Gastroesophageal sphincter (tissue), 4 donors: ENCODE results near the gene A3GALT2. TPM values are rescaled to one million over a fixed set of nuclear protein-coding genes. Genes with fewer than 3 reads are reported as not detected.
A peak's percentile ranks its signal among the peaks of the same experiment; 100 is the strongest.

Experiments used
- ATAC-seq: fragments of 150-250 bp; one replicate; pipeline ENCODE4 v1.9.1; 2016; ENCODE audit warnings: mild to moderate bottlenecking, moderate library complexity
- H3K27ac ChIP-seq, 4 donors: fragments of 200-600 bp; sonication (generic) in 3 of 4; 1 replicate in 3 of 4; 2 replicates in 1 of 4; pipeline ENCODE4 v1.5.1; 2016 to 2019
- H3K27me3 ChIP-seq: fragments of 200-600 bp; sonication (generic); one replicate; pipeline ENCODE4 v1.5.1; 2019
- H3K36me3 ChIP-seq, 2 donors: fragments of 200-600 bp; sonication (generic); one replicate each; pipeline ENCODE4 v1.5.1; 2019; ENCODE audit warnings: control low read depth in 1 of 2
- H3K4me1 ChIP-seq, 3 donors: fragments of 200-600 bp; sonication (generic); 1 replicate in 2 of 3; 2 replicates in 1 of 3; pipeline ENCODE4 v1.5.1; 2016 to 2019; ENCODE audit warnings: control low read depth in 2 of 3
- H3K4me3 ChIP-seq, 2 donors: fragments of 200-600 bp; sonication (generic); one replicate each; pipeline ENCODE4 v1.5.1; 2019; ENCODE audit warnings: mild to moderate bottlenecking in 1 of 2, moderate library complexity in 1 of 2
- H3K9me3 ChIP-seq, 3 donors: fragments of 200-600 bp; sonication (generic); one replicate each; pipeline ENCODE4 v1.5.1; 2017 to 2019; ENCODE audit warnings: control low read depth in 2 of 3
- EP300 ChIP-seq: sonication (generic); formaldehyde crosslinking; IDR thresholded peaks from one replicate; pipeline ENCODE4 v1.6.1; 2017; ENCODE audit warnings: antibody characterized with exemption, mild to moderate bottlenecking
- POLR2A ChIP-seq, 2 donors: fragments of 450-650 bp; IDR thresholded peaks; one replicate each; pipeline ENCODE4 v1.6.1; 2017; ENCODE audit warnings: antibody characterized with exemption in 2 of 2, mild to moderate bottlenecking in 2 of 2, moderate library complexity in 1 of 2
- POLR2AphosphoS5 ChIP-seq: sonication (generic); formaldehyde crosslinking; IDR thresholded peaks from one replicate; pipeline ENCODE4 v1.6.1; 2017; ENCODE audit warnings: antibody characterized with exemption
- WGBS, 2 donors: methylation state at CpG; one replicate each; pipeline ENCODE4 v1.1.5; 2018; ENCODE audit warnings: low coverage in 1 of 2; 5-methylcytosine and 5-hydroxymethylcytosine counted together
- total RNA-seq, 4 donors: library from RNA; depleted of rRNA; stranded (reverse); fragments of >200 nt; gene quantifications; one replicate each; pipeline ENCODE4 v1.1.0, GENCODE V29; 2016
- TF ChIP-seq, protein P1 (sequence below), 4 experiments: fragments of 200-600 bp in 2 of 4; fragments of 450-650 bp in 2 of 4; sonication (generic) in 1 of 4; IDR thresholded peaks; one replicate each; pipeline ENCODE4 v1.5.1; 2017 to 2019; ENCODE audit warnings: antibody characterized with exemption in 4 of 4, mild to moderate bottlenecking in 2 of 4, moderate library complexity in 2 of 4

A3GALT2 gene
- total RNA-seq, 4 donors from 2014 or later = 0.67 TPM; not detected in 3

DNA sequence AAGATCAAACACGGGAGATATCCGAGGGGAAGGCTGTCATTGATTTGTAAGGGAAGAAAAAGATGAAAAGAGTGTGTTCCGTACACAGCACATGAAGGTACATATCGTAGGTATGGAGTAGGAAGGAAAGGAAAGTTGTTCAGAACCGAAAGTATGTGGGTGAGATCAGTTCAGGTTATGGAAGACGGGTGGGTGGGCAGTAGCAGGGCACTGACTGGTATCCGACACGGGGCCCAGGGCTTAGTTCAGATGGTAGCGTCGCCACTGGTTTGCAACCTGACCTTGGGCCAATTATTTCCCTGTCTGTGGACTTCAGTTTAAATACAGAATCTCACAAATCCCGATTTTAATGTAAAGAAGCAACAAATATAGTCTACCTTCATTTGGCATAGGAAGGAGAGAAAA is 27.8 kb upstream of the A3GALT2 start:
- Histone ChIP-seq H3K27me3 (no peaks in the 10 kb centered on the region), H3K4me1 (peaks cover 18 to 59% (median 27%) of the 10 kb centered on the region in 3 donors), H3K36me3 (peaks cover 0 to 9% of the 10 kb centered on the region in 2 donors), H3K27ac (peak overlapping the region; percentile 89 to 100 (median 99)), H3K9me3 (no peaks in the 10 kb centered on the region), H3K4me3 (peak overlapping the region; percentile 75 to 96)
- no peak for ATAC-seq
- 1% methylated on average over 8 to 11 of the region's 11 CpGs for WGBS, 2 donors
- TF ChIP-seq POLR2A (IDR thresholded peaks at IDR 0.05) (no peak), POLR2AphosphoS5 (no peak), EP300 (no peak)
- TF ChIP-seq, protein P1, sequence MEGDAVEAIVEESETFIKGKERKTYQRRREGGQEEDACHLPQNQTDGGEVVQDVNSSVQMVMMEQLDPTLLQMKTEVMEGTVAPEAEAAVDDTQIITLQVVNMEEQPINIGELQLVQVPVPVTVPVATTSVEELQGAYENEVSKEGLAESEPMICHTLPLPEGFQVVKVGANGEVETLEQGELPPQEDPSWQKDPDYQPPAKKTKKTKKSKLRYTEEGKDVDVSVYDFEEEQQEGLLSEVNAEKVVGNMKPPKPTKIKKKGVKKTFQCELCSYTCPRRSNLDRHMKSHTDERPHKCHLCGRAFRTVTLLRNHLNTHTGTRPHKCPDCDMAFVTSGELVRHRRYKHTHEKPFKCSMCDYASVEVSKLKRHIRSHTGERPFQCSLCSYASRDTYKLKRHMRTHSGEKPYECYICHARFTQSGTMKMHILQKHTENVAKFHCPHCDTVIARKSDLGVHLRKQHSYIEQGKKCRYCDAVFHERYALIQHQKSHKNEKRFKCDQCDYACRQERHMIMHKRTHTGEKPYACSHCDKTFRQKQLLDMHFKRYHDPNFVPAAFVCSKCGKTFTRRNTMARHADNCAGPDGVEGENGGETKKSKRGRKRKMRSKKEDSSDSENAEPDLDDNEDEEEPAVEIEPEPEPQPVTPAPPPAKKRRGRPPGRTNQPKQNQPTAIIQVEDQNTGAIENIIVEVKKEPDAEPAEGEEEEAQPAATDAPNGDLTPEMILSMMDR (IDR thresholded peaks at IDR 0.05) = no peak

DNA sequence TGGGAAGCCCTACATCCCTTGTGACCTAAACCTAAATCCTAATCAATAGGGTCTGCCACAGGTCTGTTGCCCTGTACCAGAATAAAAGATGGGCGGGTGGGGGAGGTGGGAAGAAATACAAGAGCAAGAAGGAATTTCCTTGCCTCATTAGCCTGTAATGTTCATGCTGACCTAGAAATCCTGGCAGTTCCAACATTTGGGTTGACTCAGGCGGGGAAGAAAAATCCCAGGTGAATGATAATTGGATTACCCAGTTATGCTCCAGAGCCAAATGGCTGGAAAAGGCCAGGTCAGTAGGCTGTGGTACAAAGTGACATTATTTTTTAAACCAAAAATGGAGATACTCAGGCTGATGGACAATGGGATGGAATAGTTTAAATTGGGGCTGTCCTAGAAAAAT is 27.3 kb upstream of the A3GALT2 start:
- H3K27ac ChIP-seq = peak overlapping the region; percentile 89 to 100 (median 99)
- ATAC-seq = no peak
- H3K36me3 ChIP-seq = peaks cover 0 to 5% of the 10 kb centered on the region in 2 donors
- peak overlapping the region; percentile 75 to 96 for H3K4me3 ChIP-seq
- peaks cover 21 to 64% (median 31%) of the 10 kb centered on the region in 3 donors for H3K4me1 ChIP-seq
- WGBS, 2 donors = 0 to 10% methylated on average over 1 to 2 of the region's 2 CpGs
- H3K9me3 ChIP-seq = no peaks in the 10 kb centered on the region
- TF ChIP-seq POLR2AphosphoS5 (peak; percentile 64), POLR2A (IDR thresholded peaks at IDR 0.05) (no peak)
- H3K27me3 ChIP-seq = no peaks in the 10 kb centered on the region

DNA sequence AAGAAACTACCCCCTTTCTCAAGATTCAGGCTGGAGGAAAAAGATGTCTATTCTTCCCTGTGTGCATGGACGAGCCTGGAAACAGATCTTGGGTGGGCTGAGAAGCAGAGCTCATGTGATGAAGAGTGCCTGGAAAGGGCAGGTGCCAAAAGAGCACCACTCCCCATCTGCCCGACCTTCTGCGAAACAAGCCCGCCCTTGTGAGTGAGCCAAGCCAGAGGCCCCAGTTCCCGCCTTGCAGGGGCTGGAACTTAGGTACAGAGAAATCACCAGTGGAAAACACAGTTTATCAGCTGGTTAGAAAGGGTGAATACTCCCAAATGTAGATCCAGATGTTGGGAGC is 26.7 kb upstream of the A3GALT2 start:
- ATAC-seq = peak; percentile 18
- WGBS, 2 donors = 4 to 29% methylated on average over 3 to 4 of the region's 5 CpGs
- peak in 1 of 2 donors; percentile 9 for TF ChIP-seq POLR2A (IDR thresholded peaks at IDR 0.05)
- TF ChIP-seq POLR2AphosphoS5 = peak; percentile 70
- TF ChIP-seq EP300 = no peak
- TF ChIP-seq, protein P1 (IDR thresholded peaks at IDR 0.05) = no peak

DNA sequence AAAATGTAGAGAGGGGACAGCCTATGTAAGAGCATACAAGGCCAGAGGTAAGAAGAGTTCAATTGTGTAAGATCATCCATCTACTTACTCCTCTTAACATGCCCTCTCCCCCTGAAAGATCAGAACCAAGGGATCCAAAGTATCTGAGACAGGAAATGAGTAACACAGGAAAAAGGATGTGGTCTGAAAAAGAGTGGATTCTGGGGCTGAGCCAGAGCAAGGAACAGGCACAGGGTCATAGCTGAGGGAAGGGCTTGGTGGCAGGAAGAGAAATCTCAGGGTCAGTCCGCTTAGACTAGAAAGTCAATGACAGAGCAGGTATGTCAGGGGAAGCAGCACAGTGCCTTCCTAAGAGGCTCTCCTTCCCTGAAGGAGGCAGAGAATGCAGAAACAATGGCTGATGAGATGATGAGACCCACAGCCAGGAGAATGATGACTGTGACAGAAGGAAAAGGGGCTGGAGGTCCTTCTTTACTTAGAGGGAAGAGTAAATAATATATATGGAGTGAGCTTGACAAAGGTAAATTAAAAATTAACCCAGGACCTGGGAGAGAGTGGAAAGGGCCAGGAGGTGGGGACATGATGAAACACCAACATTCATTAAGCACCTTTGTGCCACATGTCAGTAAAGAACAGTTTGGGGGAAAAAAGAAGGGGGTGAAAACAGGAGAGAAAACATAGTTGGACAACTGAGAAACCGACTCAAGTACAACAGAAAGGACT is 26.2 kb upstream of the A3GALT2 start:
- Histone ChIP-seq H3K27ac (peak overlapping the region; percentile 89 to 100 (median 99)), H3K27me3 (no peaks in the 10 kb centered on the region), H3K9me3 (no peaks in the 10 kb centered on the region), H3K36me3 (peaks cover 0 to 6% of the 10 kb centered on the region in 2 donors), H3K4me3 (peak overlapping the region; percentile 75 to 96), H3K4me1 (peaks cover 29 to 75% (median 42%) of the 10 kb centered on the region in 3 donors)
- TF ChIP-seq POLR2AphosphoS5 (peak; percentile 94), POLR2A (IDR thresholded peaks at IDR 0.05) (peak; percentile 38 to 68), EP300 (no peak)
- ATAC-seq = peak; percentile 33
- 5 to 7% methylated on average over 1 to 2 of the region's 2 CpGs for WGBS, 2 donors

More for the DNA sequence above, 26.7 kb upstream of the A3GALT2 start:
- Histone ChIP-seq H3K27me3 (no peaks in the 10 kb centered on the region), H3K27ac (peak overlapping the region; percentile 89 to 100 (median 99)), H3K4me1 (peaks cover 26 to 70% (median 36%) of the 10 kb centered on the region in 3 donors), H3K36me3 (peaks cover 0 to 8% of the 10 kb centered on the region in 2 donors), H3K4me3 (peak overlapping the region; percentile 75 to 96), H3K9me3 (no peaks in the 10 kb centered on the region)

DNA sequence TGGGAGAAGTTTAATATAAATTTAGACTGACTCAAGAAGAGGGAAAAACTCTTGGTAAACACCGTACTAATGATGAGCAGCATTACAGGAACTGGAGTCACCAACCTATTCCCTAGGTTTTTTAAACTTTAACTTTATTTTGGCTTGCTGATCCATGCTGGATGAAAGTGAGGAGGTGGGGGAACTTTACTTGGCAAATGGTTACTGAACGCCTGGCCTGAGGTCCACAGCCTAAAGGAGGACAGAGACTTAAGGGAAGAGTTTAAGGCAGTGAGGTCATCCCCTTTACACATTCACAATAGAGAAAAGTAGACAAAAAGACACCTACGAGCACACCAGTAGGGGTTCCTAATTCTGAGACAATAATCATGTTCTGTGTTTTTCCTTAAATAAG is 25.6 kb upstream of the A3GALT2 start:
- peaks cover 31 to 81% (median 47%) of the 10 kb centered on the region in 3 donors for H3K4me1 ChIP-seq
- WGBS, 2 donors = 13 to 17% methylated on average over 2 to 3 of the region's 3 CpGs

More for the DNA sequence above, 25.6 kb upstream of the A3GALT2 start:
- Histone ChIP-seq H3K27ac (peak overlapping the region; percentile 89 to 100 (median 99)), H3K9me3 (no peaks in the 10 kb centered on the region), H3K36me3 (peaks cover 0 to 6% of the 10 kb centered on the region in 2 donors), H3K4me3 (peak overlapping the region; percentile 75 to 96), H3K27me3 (no peaks in the 10 kb centered on the region)
- TF ChIP-seq POLR2A (IDR thresholded peaks at IDR 0.05) (no peak), POLR2AphosphoS5 (no peak), EP300 (no peak)
- TF ChIP-seq, protein P1 (IDR thresholded peaks at IDR 0.05) = no peak
- ATAC-seq = no peak
